G401.6 (cell line): ENCODE measurements around the gene SLC7A8.

ENCODE experiments used
- FAIRE-seq: peaks from 2 replicates; lab custom pipeline; 2012; peaks lifted over from hg19 to GRCh38; lab: Jason Lieb, UNC

The SLC7A8 gene

DNA sequence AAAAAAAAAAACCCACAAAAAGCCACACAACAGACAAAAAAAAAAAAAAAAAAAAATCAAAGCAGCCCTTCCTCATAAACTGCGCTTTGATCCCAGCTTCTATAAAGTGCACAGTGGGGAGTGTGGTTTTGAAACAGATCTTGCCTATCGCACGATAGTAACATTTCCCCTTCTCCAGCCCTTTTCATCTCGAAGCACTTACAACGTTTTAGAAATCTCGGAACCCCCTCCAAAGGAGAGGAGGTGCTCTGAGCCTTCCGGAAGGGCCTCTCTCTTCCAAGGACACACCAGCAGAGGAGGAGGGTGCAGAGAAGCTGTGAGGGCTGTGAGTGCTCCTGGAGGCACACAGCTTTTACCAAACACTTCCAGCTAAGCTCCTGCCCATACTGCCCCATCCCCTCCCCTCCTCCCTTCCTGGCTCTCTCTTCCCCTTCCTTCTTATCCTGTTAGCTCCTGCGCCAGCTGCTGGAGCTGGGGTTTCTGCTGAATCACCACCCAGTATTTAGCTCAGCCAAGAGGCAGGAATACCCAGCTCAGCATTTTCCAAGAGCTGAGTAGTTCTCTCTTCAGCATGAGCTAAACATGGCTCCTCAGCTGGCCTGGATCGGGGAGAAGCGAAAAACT, 28.4 kb downstream of the SLC7A8 start:
- no peak for FAIRE-seq

DNA sequence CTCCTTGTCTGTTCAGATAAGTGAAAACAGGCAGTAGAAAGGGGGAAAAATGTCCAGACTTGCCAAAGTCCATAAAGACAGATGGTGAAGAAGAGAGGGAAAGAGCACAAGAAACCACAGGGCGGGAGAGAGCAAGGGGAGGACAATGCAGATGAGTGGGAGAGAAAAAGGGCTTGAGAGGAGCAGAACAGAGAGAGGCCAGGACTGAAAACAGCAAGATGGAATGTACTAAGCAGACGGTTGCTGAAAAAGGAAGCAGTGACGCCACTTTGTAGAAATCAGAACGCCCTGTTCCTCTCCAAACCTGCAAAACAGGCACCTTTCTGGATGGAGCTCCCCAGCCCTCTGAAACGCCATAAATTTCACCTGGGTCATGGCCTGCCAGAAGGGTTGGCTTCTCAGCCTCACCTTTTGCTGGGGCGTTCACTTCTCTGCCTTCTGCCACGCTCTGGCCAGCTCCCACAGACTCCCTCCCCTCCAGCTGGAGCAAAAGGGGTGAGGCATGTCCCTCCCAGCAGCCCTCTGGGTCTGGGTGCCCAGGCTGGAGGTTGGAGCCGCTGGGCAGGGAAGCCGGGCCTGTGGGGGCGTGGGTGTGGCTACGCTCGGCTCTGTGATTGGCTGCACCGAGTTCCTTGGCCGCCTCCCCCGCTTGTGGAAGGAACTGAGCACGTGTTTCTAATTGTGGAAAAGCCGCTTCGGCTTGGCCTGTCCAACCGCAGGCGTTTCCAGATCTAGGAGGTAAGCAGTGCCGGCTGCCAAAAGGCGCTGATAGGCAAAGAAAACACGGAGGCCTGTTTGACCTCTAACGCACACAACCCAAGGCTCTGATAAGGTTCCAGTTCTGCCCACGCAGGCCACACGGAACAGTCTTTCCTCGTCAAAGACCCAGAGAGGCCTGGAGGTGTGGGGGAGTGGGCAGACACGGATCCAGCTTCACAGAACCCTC, 29.3 kb downstream of the SLC7A8 start:
- no peak for FAIRE-seq

DNA sequence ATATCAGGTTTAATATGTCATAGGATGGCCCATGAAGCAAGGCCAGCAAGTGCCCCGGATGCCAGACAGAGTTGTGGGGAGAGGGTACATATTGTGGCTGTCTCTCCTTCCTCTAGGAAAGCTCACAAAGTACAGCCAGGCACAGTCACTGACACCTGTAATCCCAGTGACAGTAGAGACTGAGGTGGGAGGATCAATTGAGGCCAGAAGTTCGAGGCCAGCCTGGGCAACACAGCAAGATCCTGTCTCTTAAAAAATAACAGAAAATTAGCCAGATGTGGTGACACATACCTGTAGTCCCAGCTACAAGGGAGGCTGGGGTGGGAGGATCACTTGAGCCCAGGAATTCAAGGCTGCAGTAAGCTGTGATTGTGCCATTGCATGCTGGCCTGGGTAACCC, 32.1 kb downstream of the SLC7A8 start:
- FAIRE-seq = no peak

DNA sequence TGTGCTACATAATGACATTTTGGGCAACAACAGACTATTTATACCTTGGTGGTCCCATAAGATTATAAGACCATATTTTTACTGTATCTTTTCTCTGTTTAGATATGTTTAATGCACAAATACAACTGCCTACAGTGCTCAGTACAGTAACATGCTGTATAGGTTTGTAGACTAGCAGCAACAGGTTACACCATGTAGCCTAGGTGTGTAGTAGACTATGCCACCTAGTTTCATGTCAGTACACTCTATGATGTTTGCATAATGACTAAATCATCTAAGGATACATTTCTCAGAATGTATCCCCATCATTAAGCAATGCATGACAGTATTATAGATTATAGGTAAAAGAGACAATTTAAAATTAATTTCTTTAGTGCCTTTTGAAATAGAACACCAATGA, 33.7 kb downstream of the SLC7A8 start:
- FAIRE-seq = no peak

DNA sequence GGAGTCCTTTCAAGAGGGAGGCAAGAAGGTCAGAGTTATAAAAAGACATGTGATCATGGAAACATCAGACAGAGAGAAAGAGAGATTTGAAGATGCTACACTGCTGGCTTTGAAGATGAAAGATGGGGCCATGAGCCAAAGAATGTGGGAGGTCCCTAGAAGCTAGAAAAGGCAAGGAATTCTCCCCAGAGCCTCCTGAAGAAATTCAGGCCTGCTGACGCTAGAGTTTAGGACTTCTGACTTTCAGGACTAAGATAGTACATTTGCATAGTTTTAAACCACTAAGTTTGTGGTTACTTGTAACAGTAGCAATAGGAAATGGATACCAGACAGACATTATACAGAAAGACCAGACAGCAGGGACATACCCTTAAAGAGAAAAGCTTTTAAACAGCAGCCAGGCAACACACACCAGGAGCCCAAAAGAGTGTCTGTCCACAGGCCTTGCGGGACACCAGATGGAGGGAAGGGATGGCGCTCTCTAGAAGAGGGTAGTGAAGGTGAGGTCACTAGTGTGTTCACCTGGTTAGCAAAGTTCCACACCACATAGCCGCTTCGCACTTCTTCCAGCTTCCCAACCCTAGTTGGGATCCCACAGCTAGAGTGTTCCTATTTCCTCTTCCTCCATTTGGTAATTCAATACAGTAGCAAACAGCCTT, 34.7 kb downstream of the SLC7A8 start:
- FAIRE-seq = no peak

DNA sequence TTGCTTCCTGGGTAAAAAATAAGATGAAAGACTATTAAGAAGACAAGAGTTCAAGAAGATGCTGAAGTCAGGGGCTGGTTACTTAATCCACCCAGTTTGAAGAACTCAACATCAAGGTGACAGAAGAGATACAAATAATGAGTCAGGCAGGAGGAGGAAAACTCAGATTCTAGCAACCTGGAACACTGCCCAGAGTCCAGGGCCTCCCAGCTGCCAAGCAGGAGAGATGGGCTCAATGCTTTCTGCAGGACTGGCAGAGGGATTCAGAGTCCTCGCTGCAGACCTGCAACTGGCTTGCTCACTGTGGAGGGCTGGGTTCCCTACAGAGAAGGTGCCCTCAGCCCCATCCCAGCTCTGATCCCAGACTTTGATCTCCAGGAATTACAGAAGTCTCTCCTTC, 35.8 kb downstream of the SLC7A8 start:
- FAIRE-seq = no peak

DNA sequence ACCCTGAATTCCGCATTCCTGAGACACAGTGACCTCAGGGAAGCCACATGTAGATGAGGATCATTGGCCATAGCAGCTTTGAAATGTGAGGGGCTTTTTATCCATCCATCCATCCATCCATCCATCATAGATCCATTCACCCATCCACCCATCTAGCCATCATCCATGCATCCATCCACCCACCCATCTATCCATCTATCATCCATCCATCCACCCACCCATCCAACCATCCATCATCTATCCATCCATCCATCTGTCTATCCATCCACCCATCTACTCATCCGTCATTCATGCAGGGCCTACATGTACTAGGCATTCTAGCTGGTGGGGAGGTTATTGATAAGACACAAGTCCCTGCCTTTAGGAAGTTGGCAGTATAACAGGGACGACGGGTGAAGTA, 36.5 kb downstream of the SLC7A8 start:
- no peak for FAIRE-seq

DNA sequence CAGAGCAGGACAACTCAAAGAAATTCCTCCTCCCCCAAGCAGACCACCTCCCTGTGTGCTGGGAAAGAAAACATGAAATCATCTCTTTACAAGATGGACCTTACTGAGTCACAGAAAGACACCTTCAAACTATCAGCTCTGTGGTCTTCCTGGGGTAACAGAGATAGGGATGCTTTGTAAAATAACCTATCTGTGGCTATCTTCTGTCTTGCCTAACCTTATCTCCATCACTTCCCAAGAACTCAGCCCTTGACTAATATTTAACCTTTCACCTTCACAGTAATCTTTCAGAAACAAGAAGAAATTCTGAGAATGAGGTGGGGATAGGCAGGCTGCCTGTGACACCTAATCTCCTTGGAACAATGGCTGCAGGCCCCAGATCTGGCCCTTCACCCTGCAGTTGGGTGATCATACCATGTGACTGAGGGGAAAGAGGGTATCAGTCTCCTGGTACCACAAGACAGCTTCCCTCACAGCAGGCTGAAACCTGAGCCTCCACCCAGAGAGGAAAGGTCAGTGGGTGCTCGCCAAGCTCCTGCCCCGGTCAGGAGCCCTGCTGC, 37.0 kb downstream of the SLC7A8 start:
- no peak for FAIRE-seq

DNA sequence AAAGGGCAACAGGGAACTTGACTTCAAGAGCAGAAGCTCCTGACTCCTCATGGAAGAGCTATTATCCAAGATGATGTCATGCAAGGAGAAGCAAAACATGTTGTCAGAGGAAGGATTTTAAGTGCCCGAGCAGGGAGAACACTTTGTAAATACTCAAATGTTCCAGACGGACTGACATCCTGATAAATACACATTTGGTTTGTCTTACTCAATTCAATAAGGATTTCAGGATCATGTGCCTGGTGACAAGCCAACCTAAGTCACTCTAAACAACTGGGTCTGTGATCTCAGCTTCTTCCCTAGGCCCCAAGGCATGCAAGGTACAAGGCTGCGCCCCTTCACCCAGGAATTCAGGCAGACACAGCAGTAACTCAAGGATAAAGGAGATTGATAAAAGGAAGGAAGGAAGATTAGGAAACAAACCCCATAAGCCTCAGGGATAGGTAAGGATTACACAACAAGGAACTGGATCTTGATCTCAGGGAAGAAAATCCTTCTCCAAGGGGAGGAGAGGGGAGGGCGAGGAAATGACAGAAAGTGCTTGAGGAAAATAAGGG, 37.6 kb downstream of the SLC7A8 start:
- no peak for FAIRE-seq

DNA sequence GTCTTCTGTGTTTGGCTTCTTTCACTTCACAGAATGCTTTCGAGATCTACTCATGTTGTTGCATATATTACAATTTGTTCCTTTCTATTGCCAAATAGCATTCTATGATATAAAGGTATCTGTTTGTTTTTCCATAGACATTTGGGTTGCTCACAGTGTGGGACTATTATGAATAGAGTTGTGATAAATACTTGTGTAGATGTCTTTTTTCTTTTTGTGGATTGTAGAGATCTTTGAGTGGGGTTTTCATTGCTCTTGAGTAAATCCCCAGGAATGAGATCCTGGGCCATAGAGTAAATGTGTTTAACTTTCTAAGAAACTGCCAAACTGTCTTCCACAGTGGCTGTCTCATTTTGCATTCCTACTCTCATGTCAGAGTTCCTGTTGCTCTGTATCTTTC, 39.5 kb downstream of the SLC7A8 start:
- FAIRE-seq = no peak

DNA sequence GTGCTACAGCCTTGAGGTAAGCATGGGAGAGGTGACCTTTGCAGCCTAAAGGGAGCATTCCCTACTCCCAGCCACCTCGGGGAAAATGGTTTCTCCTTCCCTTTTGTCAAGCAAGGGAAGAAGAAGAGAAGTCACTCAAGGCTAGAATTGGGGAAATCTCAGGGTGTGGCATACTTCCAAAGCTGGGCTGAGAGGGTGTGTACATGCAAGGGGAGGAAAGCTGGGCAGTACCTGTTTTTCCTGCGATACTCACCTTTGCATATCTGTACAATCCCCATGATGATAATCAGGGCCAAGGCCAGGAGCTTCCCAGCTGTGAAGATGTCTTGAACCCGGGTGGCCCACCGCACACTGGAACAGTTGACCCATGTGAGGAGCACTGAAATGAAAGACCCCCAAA, 40.6 kb downstream of the SLC7A8 start:
- FAIRE-seq = no peak

DNA sequence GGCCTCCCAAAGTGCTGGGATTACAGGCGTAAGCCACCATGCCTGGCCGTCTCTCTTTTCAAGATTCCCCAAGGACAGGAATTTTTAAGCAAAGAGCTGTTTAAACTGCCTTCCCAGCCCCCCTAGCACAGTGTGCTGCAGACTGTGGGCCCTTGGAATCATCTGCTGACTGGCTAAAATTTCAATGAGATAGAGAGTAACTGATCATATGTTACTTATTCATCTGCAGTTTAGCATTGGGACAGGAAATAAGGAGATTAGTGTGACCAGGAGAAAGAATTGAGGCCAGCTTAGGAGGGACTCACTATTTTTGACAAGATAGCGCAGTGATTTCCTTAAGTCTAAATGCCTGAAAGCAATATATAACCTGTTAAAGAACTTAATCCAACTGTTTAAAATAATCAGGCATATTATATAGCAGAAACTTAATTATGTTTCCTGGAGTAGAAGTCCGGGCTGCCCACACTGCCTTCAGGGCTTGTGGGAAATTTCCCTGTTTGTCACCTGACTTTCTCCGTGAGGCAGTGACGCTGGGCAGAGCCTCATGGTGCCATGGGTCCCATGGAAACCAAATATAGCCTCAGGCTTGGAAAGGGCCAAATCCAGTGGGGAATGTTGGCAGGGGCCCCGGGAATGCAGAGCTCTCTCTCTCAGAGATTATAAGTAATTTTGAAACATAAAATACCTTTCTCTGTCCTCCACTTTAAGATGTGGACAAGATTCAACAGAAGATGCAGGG, 41.6 kb downstream of the SLC7A8 start:
- no peak for FAIRE-seq

DNA sequence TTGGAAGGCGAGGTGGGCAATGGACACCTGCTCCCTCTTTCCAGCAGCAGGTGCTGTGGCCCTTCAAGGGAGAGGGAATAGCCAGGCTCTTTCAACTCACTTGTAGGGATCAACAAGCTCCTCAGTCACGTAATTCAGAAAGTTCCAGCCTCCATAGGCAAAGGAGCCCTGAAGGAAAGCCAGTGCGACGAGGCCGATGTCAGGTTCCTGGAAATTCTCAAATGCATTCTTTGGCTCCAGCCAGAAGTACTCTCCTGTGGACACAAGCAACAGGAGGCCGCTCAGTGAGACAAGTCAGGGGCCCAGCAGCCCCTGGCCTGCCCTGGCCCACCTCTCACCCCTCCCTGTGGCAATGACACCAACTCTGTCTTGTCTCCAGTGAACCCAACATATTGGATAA, 43.1 kb downstream of the SLC7A8 start:
- no peak for FAIRE-seq

DNA sequence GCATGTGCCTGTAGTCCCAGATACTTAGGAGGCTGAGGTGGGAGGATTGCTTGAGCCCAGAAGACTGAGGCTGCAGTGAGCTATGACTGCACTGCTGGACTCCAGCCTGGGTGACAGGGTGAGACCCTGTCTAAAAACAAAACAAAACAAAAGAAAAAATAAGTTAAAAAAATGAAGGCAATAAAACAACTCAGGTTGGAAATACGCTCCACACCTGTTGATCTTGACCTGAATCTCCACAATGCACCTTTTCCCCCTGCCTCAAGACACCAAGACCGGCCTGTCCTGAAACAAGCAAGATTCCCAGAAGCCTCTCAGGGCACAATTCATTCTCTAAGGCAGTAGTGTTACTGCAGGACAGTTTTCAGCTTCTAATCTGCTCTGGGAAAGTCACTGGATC, 43.6 kb downstream of the SLC7A8 start:
- FAIRE-seq = no peak

DNA sequence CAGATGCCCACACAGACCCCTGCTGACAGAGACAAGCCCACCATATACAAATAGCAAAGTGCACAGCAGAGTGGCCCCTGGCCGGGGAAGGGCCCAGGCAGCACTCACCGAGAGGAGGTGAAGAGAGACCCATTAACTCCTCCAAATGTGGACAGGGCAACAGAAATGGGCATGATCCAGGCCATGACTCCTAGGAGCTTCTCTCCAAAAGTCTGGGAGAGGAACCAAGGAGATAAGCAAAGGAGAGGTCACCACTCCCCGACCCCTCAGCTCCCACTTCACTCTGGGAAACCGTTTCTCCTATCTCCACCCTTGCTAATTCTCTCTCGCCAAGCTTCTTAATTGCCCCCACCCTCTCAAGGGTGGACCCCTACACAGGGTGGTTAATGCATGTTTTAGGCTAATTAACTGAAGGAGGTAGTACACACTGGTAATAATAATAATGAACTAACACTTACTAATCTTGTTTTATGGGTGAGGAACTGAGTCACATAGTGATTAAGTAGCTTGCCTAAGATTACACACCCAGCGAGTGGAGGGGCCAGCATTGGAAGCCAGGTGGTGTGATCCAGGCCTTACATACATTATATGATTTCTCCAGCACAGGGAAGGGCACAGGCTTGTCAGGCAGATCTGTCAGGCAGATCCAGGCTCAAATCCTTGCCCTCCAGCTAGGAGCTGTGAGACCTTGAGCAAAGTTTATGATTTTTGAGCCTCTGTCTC, 45.5 kb downstream of the SLC7A8 start:
- no peak for FAIRE-seq

DNA sequence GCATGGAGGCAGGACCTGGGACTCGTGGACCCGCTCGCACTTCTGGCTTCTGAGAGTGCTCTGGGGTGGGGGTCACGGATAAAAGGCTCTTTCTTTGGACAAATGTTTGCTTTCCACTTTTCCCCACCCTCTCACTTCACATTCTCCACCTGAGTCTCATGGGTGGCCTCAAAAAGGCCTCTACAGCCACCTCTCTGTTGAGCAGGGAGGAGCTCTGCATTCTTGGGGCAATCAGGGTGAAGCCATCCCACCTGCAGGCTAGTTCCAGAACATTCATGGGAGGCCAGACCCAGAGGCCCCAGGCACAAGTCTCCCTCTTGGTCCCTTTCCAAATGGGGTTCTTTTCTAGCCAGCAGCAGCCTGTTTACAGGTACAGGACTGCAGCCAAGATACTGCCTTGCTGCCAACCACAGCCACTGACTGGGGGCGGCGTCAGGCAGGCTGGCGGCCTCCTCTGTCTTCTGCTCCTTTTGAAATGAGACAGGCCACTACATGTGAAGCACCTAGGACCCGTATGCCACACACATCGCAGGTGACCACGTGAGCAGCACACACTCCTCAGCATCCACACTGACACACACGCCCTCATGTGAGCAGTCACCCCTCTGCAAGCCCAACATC, 46.2 kb downstream of the SLC7A8 start:
- no peak for FAIRE-seq

DNA sequence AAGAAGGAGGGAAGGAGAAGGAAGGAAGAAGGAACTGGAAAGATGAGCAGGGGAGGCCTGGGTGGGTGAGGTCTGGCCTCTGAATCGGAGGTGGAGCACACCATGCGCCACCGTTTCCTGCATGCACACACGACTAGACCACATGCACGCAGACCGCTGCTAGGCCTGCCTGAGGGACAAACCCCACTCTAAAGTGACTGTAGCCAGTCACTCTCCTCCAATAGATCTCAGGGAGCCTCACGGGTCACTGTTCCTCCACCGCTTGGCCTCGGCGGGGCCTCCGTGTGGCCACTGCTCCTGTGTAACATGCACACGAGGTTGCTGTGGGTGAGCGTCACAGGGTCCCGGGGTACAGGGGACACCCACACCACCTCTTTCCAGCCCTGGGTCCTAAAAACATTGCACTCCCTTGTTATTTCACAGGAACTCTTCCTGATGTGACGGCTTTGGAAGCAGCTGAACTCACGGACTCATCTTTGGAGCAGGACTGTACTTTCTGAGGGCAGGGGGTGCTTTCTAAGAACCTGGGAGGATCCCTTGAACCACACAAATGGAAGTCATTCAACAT, 46.8 kb downstream of the SLC7A8 start:
- no peak for FAIRE-seq

DNA sequence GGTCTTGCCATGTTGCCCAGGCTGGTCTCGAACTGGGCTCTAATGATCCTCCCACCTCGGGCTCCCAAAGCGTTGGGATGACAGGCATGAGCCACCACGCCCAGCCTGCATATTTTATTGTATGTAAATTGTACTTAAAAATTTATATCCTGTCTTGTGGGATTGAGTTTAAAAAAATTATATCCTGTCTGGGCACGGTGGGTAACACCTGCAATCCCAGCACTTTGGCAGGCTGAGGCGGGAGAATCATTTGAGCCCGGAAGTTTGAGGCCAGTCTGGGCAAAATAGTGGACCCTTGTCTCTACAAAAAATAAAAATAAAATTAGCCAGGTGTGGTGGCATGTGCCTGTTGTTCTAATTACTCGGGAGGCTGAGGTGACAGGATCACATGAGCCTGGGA, 50.5 kb downstream of the SLC7A8 start:
- no peak for FAIRE-seq

DNA sequence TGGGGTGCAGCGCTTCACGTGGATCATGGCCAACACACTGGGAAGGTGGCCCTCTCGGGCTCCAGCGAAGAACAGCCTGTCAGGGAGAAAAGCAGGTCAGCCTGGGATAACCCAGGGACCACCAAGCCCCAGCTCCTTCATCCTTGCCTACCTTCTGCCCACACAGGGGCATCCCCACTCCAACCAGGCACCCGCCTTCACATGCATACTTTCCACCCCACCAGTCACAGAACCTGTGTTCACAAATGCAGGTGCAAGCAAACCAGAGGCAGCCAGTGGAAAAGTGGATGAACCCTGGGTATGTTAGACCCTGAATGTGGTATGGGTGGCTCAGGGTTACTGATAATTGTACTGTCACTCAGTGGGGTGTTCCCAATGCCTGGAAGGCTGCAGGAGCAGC, 52.0 kb downstream of the SLC7A8 start:
- FAIRE-seq = no peak

DNA sequence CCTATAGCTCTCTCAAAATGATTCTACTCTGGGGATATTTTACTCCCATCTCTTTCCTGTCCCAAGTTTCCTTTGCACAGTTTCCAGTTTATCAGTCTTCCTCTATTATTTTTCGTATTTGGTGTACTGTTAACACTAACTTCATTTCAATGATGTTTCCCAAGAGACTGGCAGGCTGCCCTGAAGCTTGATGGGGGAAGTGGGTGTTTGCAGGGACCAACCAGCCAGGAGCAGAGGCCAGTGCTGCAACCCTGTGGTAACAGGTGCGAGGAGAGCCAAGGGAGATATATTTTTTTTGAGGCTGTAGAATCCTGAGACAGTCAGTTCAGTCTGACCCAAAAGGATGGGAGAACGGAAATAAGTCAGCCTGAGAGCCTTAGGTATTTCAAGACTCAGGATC, 52.6 kb downstream of the SLC7A8 start:
- no peak for FAIRE-seq
